Heart left ventricle (tissue), 13 donors: ENCODE data around the gene PRKCA.
"Not testable (repeated sequence)": the region's sequence is repeated elsewhere in the genome, so short reads cannot be mapped to it uniquely, and the experiment has no call there.

Source experiments
- CTCF ChIP-seq, 12 donors: fragments of 200-600 bp; sonication (generic) in 4 of 12; IDR thresholded peaks; one replicate each; pipeline versions ENCODE4 v1.5.0 to v1.8.0; 2018 to 2022; ENCODE audit warnings: antibody characterized with exemption in 12 of 12, mild to moderate bottlenecking in 5 of 12
- POLR2A ChIP-seq, 2 donors: fragments of 450-650 bp; IDR thresholded peaks; one replicate each; pipeline ENCODE4 v1.6.1; 2017; ENCODE audit warnings: antibody characterized with exemption in 2 of 2, mild to moderate bottlenecking in 2 of 2, moderate library complexity in 2 of 2
- donor health status: ischemic (EF 13 %, LVEDD 7.1; RV severe dilation, severe dysfunction).
- donor health status: DM: no; HTN: yes; CAD: no.
- donor health status: DM: no; HTN: no; CAD: no.
- donor health status: ischemic (EF 25% LVEDD 6.9; RV normal size, moderate dysfunction).
- donor health status: ischemic (EF 25% LVEDD 5.7; RV mildly dilated, moderate dysfunction).
- donor health status: ischemic (EF 35%, LVEDD 5.7; RV mildly dilated, moderate dysfunction).
- donor health status: nonischemic (EF 11% LVEDD 7.7; RV severe dilation, severe dysfunction).
- donor health status: DM: yes; HTN: yes; CAD: no.
- donor health status: PGD.
- donor health status: ischemic (EF 29% LVEDD 5.4; RV normal size, mild dysfunction).
- donor health status: nonischemic (EF 23%, LVEDD 6.1; RV moderate dilation, normal function).

DNA sequence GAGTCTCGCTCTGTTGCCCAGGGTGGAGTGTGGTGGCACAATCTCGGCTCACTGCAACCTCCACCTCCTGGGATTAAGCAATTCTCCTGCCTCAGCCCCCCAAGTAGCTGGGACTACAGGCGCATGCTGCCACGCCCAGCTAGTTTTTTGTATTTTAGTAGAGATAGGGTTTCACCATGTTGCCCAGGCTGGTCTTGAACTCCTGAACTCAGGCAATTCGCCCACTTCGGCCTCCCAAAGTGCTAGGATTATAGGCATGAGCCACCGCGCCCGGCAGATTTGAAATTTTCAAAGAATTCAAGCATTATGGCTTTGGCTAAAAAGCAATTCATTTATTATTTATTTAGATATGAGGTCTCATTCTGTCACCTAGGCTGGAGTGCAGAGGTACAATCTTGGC, 5.0 kb upstream of the PRKCA start:
- TF ChIP-seq POLR2A, CTCF (IDR thresholded peaks at IDR 0.05): not testable (repeated sequence)
